ENCODE measurements around the gene TBC1D22A.

GRCh38 chr22:47149976-47150375 is 387.5 kb downstream of the TBC1D22A start:
- TF ChIP-seq, protein P1, sequence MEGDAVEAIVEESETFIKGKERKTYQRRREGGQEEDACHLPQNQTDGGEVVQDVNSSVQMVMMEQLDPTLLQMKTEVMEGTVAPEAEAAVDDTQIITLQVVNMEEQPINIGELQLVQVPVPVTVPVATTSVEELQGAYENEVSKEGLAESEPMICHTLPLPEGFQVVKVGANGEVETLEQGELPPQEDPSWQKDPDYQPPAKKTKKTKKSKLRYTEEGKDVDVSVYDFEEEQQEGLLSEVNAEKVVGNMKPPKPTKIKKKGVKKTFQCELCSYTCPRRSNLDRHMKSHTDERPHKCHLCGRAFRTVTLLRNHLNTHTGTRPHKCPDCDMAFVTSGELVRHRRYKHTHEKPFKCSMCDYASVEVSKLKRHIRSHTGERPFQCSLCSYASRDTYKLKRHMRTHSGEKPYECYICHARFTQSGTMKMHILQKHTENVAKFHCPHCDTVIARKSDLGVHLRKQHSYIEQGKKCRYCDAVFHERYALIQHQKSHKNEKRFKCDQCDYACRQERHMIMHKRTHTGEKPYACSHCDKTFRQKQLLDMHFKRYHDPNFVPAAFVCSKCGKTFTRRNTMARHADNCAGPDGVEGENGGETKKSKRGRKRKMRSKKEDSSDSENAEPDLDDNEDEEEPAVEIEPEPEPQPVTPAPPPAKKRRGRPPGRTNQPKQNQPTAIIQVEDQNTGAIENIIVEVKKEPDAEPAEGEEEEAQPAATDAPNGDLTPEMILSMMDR (IDR thresholded peaks at IDR 0.05), result no peak
- TF ChIP-seq POLR2A (IDR thresholded peaks at IDR 0.05), result no peak

All from heart left ventricle (tissue), 13 donors.